ENCODE measurements around the gene CRYGA. TPM values are rescaled to one million over a fixed set of nuclear protein-coding genes. Genes with fewer than 3 reads are reported as not detected.

CRYGA gene
- total RNA-seq, 4 donors from 2014 or later: not detected

DNA sequence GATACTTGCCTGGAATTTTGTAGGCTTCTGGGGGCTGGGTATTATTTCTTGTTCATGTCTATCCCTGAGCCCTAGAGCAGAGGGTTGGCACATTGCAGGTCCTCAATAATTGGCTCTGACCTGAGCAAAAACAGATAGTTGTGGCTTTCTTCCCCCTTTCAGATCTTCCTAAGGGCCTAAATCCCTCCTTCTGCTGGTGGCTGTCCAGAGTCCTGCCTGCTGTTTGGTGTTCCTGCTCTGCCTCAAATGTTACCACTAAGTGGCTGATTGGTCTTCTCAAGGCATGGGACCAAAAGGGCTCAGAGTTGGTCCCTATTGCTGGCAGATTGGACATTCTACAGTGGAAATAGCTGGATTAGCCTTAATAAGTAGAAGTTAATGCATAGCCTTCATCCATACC lies 16.4 kb downstream of the CRYGA start:
- no peaks in the 10 kb centered on the region for H3K36me3 ChIP-seq
- H3K27ac ChIP-seq (replicated peaks in 1 of 4): no peak overlapping the region
- intact Hi-C loops (cut with DNase I): no loop called here
- no peak for DNase-seq (ENCODE audit: extremely low spot score)
- H3K4me1 ChIP-seq: no peaks in the 10 kb centered on the region
- peaks cover 0 to 4% (median 2%) of the 10 kb centered on the region in 4 donors for H3K9me3 ChIP-seq
- TF ChIP-seq POLR2AphosphoS5 (IDR thresholded peaks at IDR 0.05) (no peak), POLR2A (IDR thresholded peaks at IDR 0.05; ENCODE audit: low read depth) (no peak), EP300 (IDR thresholded peaks at IDR 0.05) (no peak)
- TF ChIP-seq, protein P1, sequence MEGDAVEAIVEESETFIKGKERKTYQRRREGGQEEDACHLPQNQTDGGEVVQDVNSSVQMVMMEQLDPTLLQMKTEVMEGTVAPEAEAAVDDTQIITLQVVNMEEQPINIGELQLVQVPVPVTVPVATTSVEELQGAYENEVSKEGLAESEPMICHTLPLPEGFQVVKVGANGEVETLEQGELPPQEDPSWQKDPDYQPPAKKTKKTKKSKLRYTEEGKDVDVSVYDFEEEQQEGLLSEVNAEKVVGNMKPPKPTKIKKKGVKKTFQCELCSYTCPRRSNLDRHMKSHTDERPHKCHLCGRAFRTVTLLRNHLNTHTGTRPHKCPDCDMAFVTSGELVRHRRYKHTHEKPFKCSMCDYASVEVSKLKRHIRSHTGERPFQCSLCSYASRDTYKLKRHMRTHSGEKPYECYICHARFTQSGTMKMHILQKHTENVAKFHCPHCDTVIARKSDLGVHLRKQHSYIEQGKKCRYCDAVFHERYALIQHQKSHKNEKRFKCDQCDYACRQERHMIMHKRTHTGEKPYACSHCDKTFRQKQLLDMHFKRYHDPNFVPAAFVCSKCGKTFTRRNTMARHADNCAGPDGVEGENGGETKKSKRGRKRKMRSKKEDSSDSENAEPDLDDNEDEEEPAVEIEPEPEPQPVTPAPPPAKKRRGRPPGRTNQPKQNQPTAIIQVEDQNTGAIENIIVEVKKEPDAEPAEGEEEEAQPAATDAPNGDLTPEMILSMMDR (IDR thresholded peaks at IDR 0.05): no peak
- H3K4me3 ChIP-seq: no peak overlapping the region
- H3K27me3 ChIP-seq: no peaks in the 10 kb centered on the region

DNA sequence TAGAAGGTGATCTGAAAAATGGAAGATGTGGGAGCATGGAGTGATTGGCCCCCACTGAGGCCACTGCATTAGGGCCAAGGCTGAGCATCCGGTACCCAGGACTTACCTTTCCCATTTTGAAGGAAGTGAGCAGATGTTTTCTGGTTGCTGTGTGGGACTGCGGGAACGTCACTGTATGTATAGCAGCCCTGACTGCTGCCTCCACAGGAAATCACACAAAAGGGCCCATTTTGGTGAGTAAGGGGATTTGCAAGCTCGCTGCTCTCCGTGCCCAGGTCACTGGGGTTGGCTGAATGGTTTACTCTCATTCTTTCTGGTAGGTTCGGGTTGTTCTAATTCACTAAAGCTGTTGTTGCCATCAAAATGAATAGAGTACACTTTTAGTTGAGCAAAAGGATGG lies 17.4 kb downstream of the CRYGA start, which contains the start of gene CRYGB:
CRYGB (minus strand) TSS at position 153 of the 400 bp plus-strand sequence; CDS start at position 115, 38 bp downstream.
- intact Hi-C loops (cut with DNase I): no loop called here
- WGBS: 83% methylated on average over 6 of the region's 6 CpGs
- TF ChIP-seq POLR2AphosphoS5 (IDR thresholded peaks at IDR 0.05): no peak
- no peak for TF ChIP-seq POLR2A (IDR thresholded peaks at IDR 0.05; ENCODE audit: low read depth)
- TF ChIP-seq, protein P1 (IDR thresholded peaks at IDR 0.05): no peak
- Histone ChIP-seq H3K4me1 (no peaks in the 10 kb centered on the region), H3K9me3 (no peaks in the 10 kb centered on the region), H3K36me3 (no peaks in the 10 kb centered on the region), H3K27me3 (no peaks in the 10 kb centered on the region), H3K4me3 (no peak within 1 kb of the TSS), H3K27ac (replicated peaks in 1 of 4) (no peak within 1 kb of the TSS)
- DNase-seq (ENCODE audit: extremely low spot score): no peak

DNA sequence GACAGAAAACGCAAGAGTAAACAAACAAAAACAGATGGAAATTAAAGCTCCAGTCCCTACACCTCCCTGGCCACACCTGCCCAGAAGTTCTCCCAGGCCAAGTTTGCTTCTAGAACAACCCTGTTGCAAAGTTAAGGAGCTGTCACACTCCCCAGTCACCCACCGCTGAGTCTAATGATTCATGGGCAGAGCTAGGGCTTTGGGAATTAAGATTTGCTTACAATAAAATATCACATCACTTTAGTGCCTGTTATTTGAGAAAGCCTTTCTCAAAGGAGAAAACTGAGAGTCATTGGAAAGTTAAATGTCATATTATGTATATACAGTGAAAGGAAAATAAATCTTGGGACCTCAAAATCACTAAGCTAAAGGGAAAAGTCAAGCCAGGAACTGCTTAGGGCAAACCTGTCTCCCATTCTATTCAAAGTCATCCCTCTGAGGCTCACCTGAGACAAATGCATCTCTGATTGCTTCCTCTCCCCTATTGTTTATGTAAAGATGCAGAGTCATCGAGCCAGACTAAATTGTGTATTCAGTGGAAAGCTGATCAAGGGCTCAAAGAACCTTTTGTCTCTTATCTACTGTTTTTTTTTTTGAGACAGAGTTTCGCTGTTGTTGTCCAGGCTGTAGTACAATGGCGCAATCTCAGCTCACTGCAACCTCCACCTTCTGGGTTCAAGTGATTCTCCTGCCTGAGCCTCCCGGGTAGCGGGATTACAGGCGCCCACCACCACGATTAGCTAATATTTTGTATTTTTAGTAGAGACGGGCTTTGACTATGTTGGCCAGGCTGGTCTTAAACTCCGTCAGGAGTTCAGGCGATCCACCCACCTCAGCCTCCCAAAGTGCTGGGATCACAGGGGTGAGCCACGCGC lies 20.2 kb downstream of the CRYGA start:
- DNase-seq (ENCODE audit: extremely low spot score): no peak
- intact Hi-C loops (cut with DNase I): no loop called here
- H3K4me1 ChIP-seq: no peaks in the 10 kb centered on the region
- H3K9me3 ChIP-seq: no peaks in the 10 kb centered on the region
- TF ChIP-seq EP300 (IDR thresholded peaks at IDR 0.05) (no peak), POLR2AphosphoS5 (IDR thresholded peaks at IDR 0.05) (no peak), POLR2A (IDR thresholded peaks at IDR 0.05; ENCODE audit: low read depth) (no peak)
- TF ChIP-seq, protein P1 (IDR thresholded peaks at IDR 0.05): no peak
- no peaks in the 10 kb centered on the region for H3K27me3 ChIP-seq
- no peak overlapping the region for H3K4me3 ChIP-seq
- no peaks in the 10 kb centered on the region for H3K36me3 ChIP-seq
- 72% methylated on average over 14 of the region's 14 CpGs for WGBS
- H3K27ac ChIP-seq (replicated peaks in 1 of 4): no peak overlapping the region

DNA sequence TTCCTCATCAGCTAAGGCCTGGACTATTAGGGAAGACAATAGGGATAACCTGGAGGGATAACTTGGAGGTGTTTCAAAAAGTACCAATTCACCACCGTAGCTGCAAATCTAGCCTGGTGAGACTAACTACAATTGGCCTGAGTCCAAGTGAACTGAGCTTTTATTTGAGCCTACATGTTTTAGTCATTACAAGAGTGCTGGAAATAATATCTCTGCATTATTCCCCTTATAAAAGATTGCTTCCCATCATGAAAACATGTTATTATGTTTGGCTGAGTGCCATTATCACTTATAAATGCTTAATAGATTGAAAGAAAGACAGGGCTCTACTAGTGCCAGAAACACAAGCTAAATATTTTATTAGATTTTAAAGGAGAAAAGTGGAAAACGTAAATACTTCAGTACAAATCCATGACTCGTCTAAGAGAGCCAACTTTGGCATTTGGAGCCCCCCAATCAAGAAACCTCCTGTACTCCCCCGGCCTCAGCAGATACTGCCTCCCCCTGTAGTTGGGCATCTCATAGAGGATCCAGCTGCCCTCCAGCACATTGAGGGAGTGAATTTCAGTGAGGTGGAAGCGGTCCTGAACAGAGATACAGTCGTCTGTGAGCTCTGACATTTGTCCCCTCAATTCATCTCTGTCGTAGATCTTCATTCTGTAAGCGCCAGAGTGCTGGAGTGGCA lies 21.0 kb downstream of the CRYGA start:
- Histone ChIP-seq H3K27ac (replicated peaks in 1 of 4) (no peak overlapping the region), H3K9me3 (no peaks in the 10 kb centered on the region), H3K27me3 (no peaks in the 10 kb centered on the region), H3K36me3 (no peaks in the 10 kb centered on the region), H3K4me1 (peaks cover 0 to 1% (median 0%) of the 10 kb centered on the region in 4 donors), H3K4me3 (no peak overlapping the region)
- TF ChIP-seq POLR2A (IDR thresholded peaks at IDR 0.05; ENCODE audit: low read depth) (no peak), EP300 (IDR thresholded peaks at IDR 0.05) (no peak), POLR2AphosphoS5 (IDR thresholded peaks at IDR 0.05) (no peak)
- TF ChIP-seq, protein P1 (IDR thresholded peaks at IDR 0.05): no peak
- no peak for DNase-seq (ENCODE audit: extremely low spot score)
- intact Hi-C loops (cut with DNase I): no loop called here
- 27% methylated on average over 8 of the region's 8 CpGs for WGBS
